Measurements from ENCODE around the gene GEMIN8. TPM values are rescaled to one million over a fixed set of nuclear protein-coding genes. Genes with fewer than 3 reads are reported as not detected.

The GEMIN8 gene
- total and polyA plus RNA-seq, 2 of the 8 experiments (the other 6 are each of a cell fraction or from before 2014, with no cell fraction given) = 18.2 to 31.4 TPM

DNA sequence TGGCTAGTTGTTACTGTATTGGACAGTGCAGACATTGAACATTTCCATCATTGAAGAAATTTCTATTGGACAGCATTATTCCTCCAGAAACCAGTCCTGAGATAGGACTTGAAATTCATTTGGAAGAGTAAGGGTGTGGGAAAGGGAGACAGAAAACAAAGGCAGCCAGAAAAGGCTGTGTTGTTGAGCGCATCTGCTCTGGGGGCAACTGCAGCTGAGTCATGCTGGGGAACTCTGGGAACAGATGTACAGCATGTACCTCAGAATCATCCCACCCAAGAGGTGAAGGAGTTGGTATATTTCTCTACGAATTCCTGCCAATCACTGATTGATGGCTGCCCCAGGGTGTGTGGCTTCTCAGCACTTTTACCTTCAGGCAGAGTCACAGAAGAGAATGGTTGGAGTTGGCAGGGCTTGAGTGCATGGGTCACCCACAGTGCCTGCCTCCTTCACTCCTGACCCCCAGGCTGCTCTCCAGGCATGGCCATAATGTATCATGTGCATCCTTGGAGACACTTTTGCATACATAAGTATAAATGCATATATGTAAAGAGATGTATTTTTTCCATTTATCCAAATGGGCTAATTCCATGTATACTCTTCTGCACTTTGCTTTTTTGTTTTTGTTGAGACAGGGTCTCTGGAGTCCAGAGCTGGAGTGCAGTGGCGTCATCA is 39.4 kb downstream of the GEMIN8 start:
- no peaks in the 10 kb centered on the region for H3K79me2 ChIP-seq (ENCODE audit: control insufficient read depth in 1 of 2, insufficient read depth in 2 of 2, low read length in 2 of 2)
- TF ChIP-seq GTF2F1 (IDR thresholded peaks at IDR 0.05; ENCODE audit: borderline replicate concordance, low read depth, low read length) (no peak), RBBP5 (IDR thresholded peaks at IDR 0.05; ENCODE audit: borderline replicate concordance, low read depth, low read length) (no peak), TAF1 (IDR thresholded peaks at IDR 0.05; ENCODE audit: low read depth, low read length) (no peak), TEAD4 (IDR thresholded peaks at IDR 0.05; ENCODE audit: low read depth, low read length) (no peak), EGR1 (IDR thresholded peaks at IDR 0.05; ENCODE audit: borderline replicate concordance, low read depth, low read length) (no peak), SIN3A (conservative IDR thresholded peaks at IDR 0.05 in 1 of 2, IDR thresholded peaks at IDR 0.05 in 1 of 2; ENCODE audit: low read depth in 1 of 2, low read length in 2 of 2) (no peak), KDM5A (IDR thresholded peaks at IDR 0.05; ENCODE audit: low read length) (no peak)
- no peak overlapping the region for H4K5ac ChIP-seq (ENCODE audit: insufficient read length, low read depth, low read length)
- H3K79me1 ChIP-seq (ENCODE audit: low read depth, low read length) = no peaks in the 10 kb centered on the region
- H2AFZ ChIP-seq (ENCODE audit: low read length) = no peak overlapping the region
- H4K8ac ChIP-seq (ENCODE audit: extremely low read depth, insufficient read depth, low read length) = no peak overlapping the region
- no peak overlapping the region for H2BK12ac ChIP-seq (ENCODE audit: low read depth, low read length)
- ChIA-PET POLR2A (ENCODE audit: partially characterized antibody) (interaction anchor here (1.3 kb wide), 1 partner anchor 52 kb away, joined by 3 read pairs; no protein-coding TSS in a partner anchor), CTCF (ENCODE audit: partially characterized antibody) (no interaction called here)
- H2BK20ac ChIP-seq (ENCODE audit: low read length) = no peak overlapping the region
- H2BK15ac ChIP-seq (ENCODE audit: low read length) = no peak overlapping the region
- peaks cover 0 to 3% (median 0%) of the 10 kb centered on the region in 4 experiments; a peak in 1 of 7 replicates for H3K4me1 ChIP-seq (replicated peaks in 1 of 4; ENCODE audit: control insufficient read depth in 3 of 4, insufficient read depth in 4 of 4, low read length in 3 of 4)
- H4K20me1 ChIP-seq (replicated peaks in 1 of 2; ENCODE audit: control insufficient read depth in 1 of 2, insufficient read depth in 2 of 2, low read length in 2 of 2) = no peaks in the 10 kb centered on the region
- H3K23me2 ChIP-seq (ENCODE audit: low read depth, low read length) = no peaks in the 10 kb centered on the region
- H3K14ac ChIP-seq (ENCODE audit: insufficient read length) = no peak overlapping the region
- H3K56ac ChIP-seq (replicated peaks; ENCODE audit: insufficient read length, low read depth, low read length) = no peak overlapping the region
- H3K4ac ChIP-seq (replicated peaks; ENCODE audit: insufficient read length, low read depth, low read length) = no peak overlapping the region
- H3K9ac ChIP-seq (replicated peaks in 1 of 4; ENCODE audit: extremely low read depth in 1 of 4, low read depth in 3 of 4, low read length in 3 of 4) = no peak overlapping the region
- H3K4me2 ChIP-seq (ENCODE audit: insufficient read depth in 1 of 2, low read depth in 2 of 2, low read length in 2 of 2) = no peak overlapping the region
- DNase-seq (ENCODE audit: low read depth in 1 of 2, low spot score in 2 of 2) (no peak), FAIRE-seq (no peak)
- H2BK5ac ChIP-seq (ENCODE audit: low read depth, low read length) = no peak overlapping the region
- no peaks in the 10 kb centered on the region for H3K36me3 ChIP-seq (ENCODE audit: control insufficient read depth in 2 of 4, insufficient read depth in 4 of 4, low read length in 3 of 4)
- no peak overlapping the region for H3K23ac ChIP-seq (ENCODE audit: insufficient read length)
- no peak overlapping the region for H2AK5ac ChIP-seq (ENCODE audit: low read depth, low read length)
- no peaks in the 10 kb centered on the region for H3K27me3 ChIP-seq (replicated peaks in 1 of 4; ENCODE audit: control insufficient read depth in 3 of 4, extremely low read depth in 1 of 4, insufficient read depth in 3 of 4, low read length in 3 of 4)
- H3K27ac ChIP-seq (ENCODE audit: low read depth, low read length) = no peak overlapping the region
- H4K91ac ChIP-seq (replicated peaks; ENCODE audit: insufficient read length, low read length) = no peak overlapping the region
- H3K18ac ChIP-seq (ENCODE audit: extremely low read depth, low read length) = no peak overlapping the region
- no peaks in the 10 kb centered on the region for H3K9me3 ChIP-seq (ENCODE audit: insufficient read depth in 2 of 2, low read depth in 1 of 2, low read length in 1 of 2)
- H2BK120ac ChIP-seq (replicated peaks; ENCODE audit: low read depth, low read length) = no peak overlapping the region
- 97% methylated on average over 3 of the region's 3 CpGs; no CpG with 5 or more reads in 1 of the 2 experiments for WGBS, 2 experiments (ENCODE audit: extremely low coverage in 1 of 2, insufficient coverage in 1 of 2, insufficient read length in 1 of 2, insufficient replicate concordance in 2 of 2, low coverage in 1 of 2, low lambda C conversion rate in 2 of 2, missing lambda C conversion rate in 1 of 2)
- H3K4me3 ChIP-seq (ENCODE audit: extremely low read depth in 1 of 4, insufficient read depth in 2 of 4, low read depth in 3 of 4, low read length in 4 of 4) = no peak overlapping the region

Measured in H1 (cell line).